Hepatocyte (in vitro differentiated cells): Measurements from ENCODE around the gene PGR. TPM values are rescaled to one million over a fixed set of nuclear protein-coding genes. Genes with fewer than 3 reads are reported as not detected.
A peak's percentile ranks its signal among the peaks of the same experiment; 100 is the strongest.

Experiments
- DNase-seq: peaks from one replicate; pipeline ENCODE4 v3.0.0-alpha.2; 2016; ENCODE audit warnings: low spot score
- H2AFZ ChIP-seq: fragments of 200-600 bp; sonication (generic); 2 replicates; pipeline ENCODE4 v1.6.0; 2016; ENCODE audit warnings: antibody characterized with exemption, mild to moderate bottlenecking
- H3K27ac ChIP-seq: fragments of 200-600 bp; sonication (generic); 2 replicates; pipeline ENCODE4 v1.5.1; 2016; ENCODE audit warnings: mild to moderate bottlenecking
- H3K27me3 ChIP-seq: fragments of 200-600 bp; sonication (generic); 2 replicates; pipeline ENCODE4 v1.6.1; 2016
- H3K36me3 ChIP-seq: fragments of 200-600 bp; sonication (generic); replicated peaks from 2 replicates; pipeline ENCODE4 v1.5.1; 2016; ENCODE audit warnings: low read depth; ENCODE audit not compliant: insufficient read depth
- H3K4me1 ChIP-seq: fragments of 200-600 bp; sonication (generic); 2 replicates; pipeline ENCODE4 v1.5.1; 2016; ENCODE audit warnings: mild to moderate bottlenecking, moderate library complexity; ENCODE audit not compliant: insufficient read depth
- H3K4me2 ChIP-seq: fragments of 200-600 bp; sonication (generic); 2 replicates; pipeline ENCODE4 v1.6.0; 2016
- H3K4me3 ChIP-seq: fragments of 200-600 bp; sonication (generic); 2 replicates; pipeline ENCODE4 v1.5.1; 2016; ENCODE audit warnings: mild to moderate bottlenecking
- H3K79me2 ChIP-seq: fragments of 200-600 bp; sonication (generic); 2 replicates; pipeline ENCODE4 v1.6.0; 2017; ENCODE audit warnings: mild to moderate bottlenecking
- H3K9me2 ChIP-seq: fragments of 200-600 bp; sonication (generic); replicated peaks from 2 replicates; pipeline ENCODE4 v1.6.0; 2017; ENCODE audit warnings: mild to moderate bottlenecking; ENCODE audit not compliant: insufficient read depth
- H3K9me3 ChIP-seq: fragments of 200-600 bp; sonication (generic); 2 replicates; pipeline ENCODE4 v1.5.1; 2016; ENCODE audit warnings: low read depth, mild to moderate bottlenecking
- H4K20me1 ChIP-seq: fragments of 200-600 bp; sonication (generic); 2 replicates; pipeline ENCODE4 v1.6.0; 2016; ENCODE audit warnings: mild to moderate bottlenecking; ENCODE audit not compliant: insufficient read depth, poor library complexity, severe bottlenecking
- EZH2 ChIP-seq: fragments of 200-600 bp; sonication (generic); IDR thresholded peaks from 2 replicates; pipeline ENCODE4 v1.6.1; 2016; ENCODE audit warnings: antibody characterized with exemption, mild to moderate bottlenecking, borderline replicate concordance
- EZH2phosphoT487 ChIP-seq: fragments of 200-600 bp; sonication (generic); IDR thresholded peaks from one replicate; pipeline ENCODE4 v1.6.1; 2018; ENCODE audit warnings: antibody characterized with exemption, mild to moderate bottlenecking, low read depth, moderate library complexity; ENCODE audit not compliant: unreplicated experiment, severe bottlenecking
- WGBS: methylation state at CpG from one replicate; pipeline ENCODE4 v1.1.6; 2016; ENCODE audit warnings: low lambda C conversion rate; ENCODE audit errors: missing lambda C conversion rate; 5-methylcytosine and 5-hydroxymethylcytosine counted together
- polyA plus RNA-seq: library from polyadenylated mRNA; unstranded; fragments of >200 nt; fragmentation: Nextera tagmentation; extraction: Ambion mirVana; gene quantifications from 2 replicates; pipeline ENCODE4 v1.2.1, GENCODE V29; 2016
- total RNA-seq: library from RNA; depleted of rRNA; stranded (reverse); fragments of >200 nt; gene quantifications from 2 replicates; pipeline ENCODE4 v1.2.3, GENCODE V29; 2014
- TF ChIP-seq, protein P1 (sequence below): fragments of 200-600 bp; sonication (generic); IDR thresholded peaks from 2 replicates; pipeline ENCODE4 v1.5.1; 2016; ENCODE audit warnings: antibody characterized with exemption, mild to moderate bottlenecking; ENCODE audit not compliant: poor library complexity

The PGR gene
- total and polyA plus RNA-seq, 2 experiments from 2014 or later, result 0.39 to 0.50 TPM

DNA sequence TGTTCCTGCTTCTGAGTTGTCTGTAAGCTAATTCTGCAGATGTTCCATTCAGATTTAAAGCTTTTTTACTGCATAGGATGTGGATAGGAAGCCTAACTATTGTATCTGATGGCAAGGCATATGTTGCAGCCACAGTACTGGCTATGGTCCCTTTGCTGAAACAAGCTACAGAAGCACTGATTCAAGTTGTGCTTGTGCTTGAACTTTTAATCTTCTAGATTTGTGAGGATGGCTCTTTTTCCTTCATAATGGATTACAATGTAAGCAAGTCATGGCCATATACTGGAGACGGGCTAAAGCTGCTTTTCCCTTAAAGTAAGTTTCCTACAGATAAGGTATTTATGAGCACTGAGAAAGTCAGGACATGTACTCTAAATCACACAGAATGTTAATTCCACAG lies 138.7 kb downstream of the PGR start:
- Histone ChIP-seq H3K27ac (no peak overlapping the region), H3K27me3 (no peaks in the 10 kb centered on the region), H3K9me3 (no peaks in the 10 kb centered on the region), H3K4me2 (peak overlapping the region; percentile 48), H4K20me1 (no peaks in the 10 kb centered on the region), H3K4me1 (no peaks in the 10 kb centered on the region), H3K4me3 (no peak overlapping the region), H3K36me3 (no peaks in the 10 kb centered on the region), H2AFZ (no peak overlapping the region), H3K79me2 (no peaks in the 10 kb centered on the region), H3K9me2 (no peaks in the 10 kb centered on the region)
- no peak for DNase-seq
- no peak for TF ChIP-seq EZH2phosphoT487
- TF ChIP-seq, protein P1, sequence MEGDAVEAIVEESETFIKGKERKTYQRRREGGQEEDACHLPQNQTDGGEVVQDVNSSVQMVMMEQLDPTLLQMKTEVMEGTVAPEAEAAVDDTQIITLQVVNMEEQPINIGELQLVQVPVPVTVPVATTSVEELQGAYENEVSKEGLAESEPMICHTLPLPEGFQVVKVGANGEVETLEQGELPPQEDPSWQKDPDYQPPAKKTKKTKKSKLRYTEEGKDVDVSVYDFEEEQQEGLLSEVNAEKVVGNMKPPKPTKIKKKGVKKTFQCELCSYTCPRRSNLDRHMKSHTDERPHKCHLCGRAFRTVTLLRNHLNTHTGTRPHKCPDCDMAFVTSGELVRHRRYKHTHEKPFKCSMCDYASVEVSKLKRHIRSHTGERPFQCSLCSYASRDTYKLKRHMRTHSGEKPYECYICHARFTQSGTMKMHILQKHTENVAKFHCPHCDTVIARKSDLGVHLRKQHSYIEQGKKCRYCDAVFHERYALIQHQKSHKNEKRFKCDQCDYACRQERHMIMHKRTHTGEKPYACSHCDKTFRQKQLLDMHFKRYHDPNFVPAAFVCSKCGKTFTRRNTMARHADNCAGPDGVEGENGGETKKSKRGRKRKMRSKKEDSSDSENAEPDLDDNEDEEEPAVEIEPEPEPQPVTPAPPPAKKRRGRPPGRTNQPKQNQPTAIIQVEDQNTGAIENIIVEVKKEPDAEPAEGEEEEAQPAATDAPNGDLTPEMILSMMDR, result no peak
- TF ChIP-seq EZH2, result no peak
- 58% methylated on average over 1 of the region's 1 CpG for WGBS

GRCh38 chr11:100984668-100985067 lies 144.9 kb downstream of the PGR start:
- no peaks in the 10 kb centered on the region for H3K36me3 ChIP-seq
- no peak for DNase-seq
- no peaks in the 10 kb centered on the region for H3K4me1 ChIP-seq
- H3K27me3 ChIP-seq, result no peaks in the 10 kb centered on the region
- TF ChIP-seq EZH2 (no peak), EZH2phosphoT487 (no peak)
- TF ChIP-seq, protein P1, result no peak
- no peaks in the 10 kb centered on the region for H3K9me2 ChIP-seq
- WGBS, result 91% methylated on average over 3 of the region's 3 CpGs
- no peaks in the 10 kb centered on the region for H3K79me2 ChIP-seq
- H3K4me3 ChIP-seq, result no peak overlapping the region
- H3K4me2 ChIP-seq, result no peak overlapping the region
- no peak overlapping the region for H3K27ac ChIP-seq
- H4K20me1 ChIP-seq, result no peaks in the 10 kb centered on the region
- H2AFZ ChIP-seq, result no peak overlapping the region
- H3K9me3 ChIP-seq, result no peaks in the 10 kb centered on the region

- no peaks in the 10 kb centered on the region for H3K9me2 ChIP-seq
- 95% methylated on average over 1 of the region's 1 CpG for WGBS
- no peaks in the 10 kb centered on the region for H3K9me3 ChIP-seq
- no peak overlapping the region for H2AFZ ChIP-seq
- DNase-seq, result no peak
- no peaks in the 10 kb centered on the region for H3K27me3 ChIP-seq
- H3K27ac ChIP-seq, result no peak overlapping the region
- H3K36me3 ChIP-seq, result no peaks in the 10 kb centered on the region
- no peak for TF ChIP-seq EZH2
- TF ChIP-seq EZH2phosphoT487, result no peak
- TF ChIP-seq, protein P1, result no peak
- H3K79me2 ChIP-seq, result no peaks in the 10 kb centered on the region
- H3K4me2 ChIP-seq, result no peak overlapping the region
- H3K4me3 ChIP-seq, result no peak overlapping the region
- H3K4me1 ChIP-seq, result no peaks in the 10 kb centered on the region
- H4K20me1 ChIP-seq, result no peaks in the 10 kb centered on the region
Measured at GRCh38 chr11:100981196-100981824, 148.3 kb downstream of the PGR start.

GRCh38 chr11:100980156-100980555 lies 149.5 kb downstream of the PGR start:
- Histone ChIP-seq H4K20me1 (no peaks in the 10 kb centered on the region), H3K27me3 (no peaks in the 10 kb centered on the region), H3K79me2 (no peaks in the 10 kb centered on the region), H3K27ac (no peak overlapping the region), H3K4me2 (no peak overlapping the region), H2AFZ (no peak overlapping the region), H3K4me3 (no peak overlapping the region), H3K9me3 (no peaks in the 10 kb centered on the region), H3K36me3 (no peaks in the 10 kb centered on the region), H3K4me1 (no peaks in the 10 kb centered on the region), H3K9me2 (no peaks in the 10 kb centered on the region)
- peak; percentile 11 for DNase-seq
- WGBS, result 73% methylated on average over 3 of the region's 3 CpGs
- TF ChIP-seq EZH2phosphoT487, result no peak
- TF ChIP-seq EZH2, result no peak
- TF ChIP-seq, protein P1, result peak; percentile 52
